Parathyroid adenoma (tissue), 2 donors: ENCODE measurements around the gene APPL1.

Source experiments
- H2AFZ ChIP-seq: fragments of 300-600 bp; sonication (generic); one replicate; pipeline ENCODE4 v1.7.0; 2017; ENCODE audit warnings: antibody characterized with exemption, mild to moderate bottlenecking
- H3K27ac ChIP-seq: fragments of 300-600 bp; sonication (generic); one replicate; pipeline ENCODE4 v1.7.0; 2017
- H3K27me3 ChIP-seq: fragments of 300-600 bp; sonication (generic); one replicate; pipeline ENCODE4 v1.7.0; 2017; ENCODE audit warnings: low read length; ENCODE audit not compliant: control insufficient read depth, insufficient read depth
- H3K36me3 ChIP-seq: fragments of 300-600 bp; sonication (generic); one replicate; pipeline ENCODE4 v1.7.0; 2017; ENCODE audit warnings: low read length; ENCODE audit not compliant: control insufficient read depth, insufficient read depth
- H3K4me1 ChIP-seq: fragments of 300-600 bp; sonication (generic); one replicate; pipeline ENCODE4 v1.7.0; 2017; ENCODE audit warnings: control low read depth
- H3K4me2 ChIP-seq: fragments of 300-600 bp; sonication (generic); one replicate; pipeline ENCODE4 v1.7.0; 2017; ENCODE audit warnings: low read length
- H3K4me3 ChIP-seq: fragments of 300-600 bp; sonication (generic); one replicate; pipeline ENCODE4 v1.7.0; 2017; ENCODE audit warnings: low read depth, low read length
- H3K79me2 ChIP-seq: fragments of 300-600 bp; sonication (generic); one replicate; pipeline ENCODE4 v1.7.0; 2017; ENCODE audit warnings: control low read depth
- H3K9ac ChIP-seq: fragments of 300-600 bp; sonication (generic); one replicate; pipeline ENCODE4 v1.7.0; 2017; ENCODE audit warnings: mild to moderate bottlenecking
- H3K9me3 ChIP-seq: fragments of 300-600 bp; sonication (generic); one replicate; pipeline ENCODE4 v1.7.0; 2017; ENCODE audit warnings: low read length; ENCODE audit not compliant: control insufficient read depth
- TF ChIP-seq, protein P1 (sequence below): fragments of 300-600 bp; sonication (generic); IDR thresholded peaks from one replicate; pipeline ENCODE4 v1.7.0; 2017; ENCODE audit warnings: antibody characterized with exemption, mild to moderate bottlenecking
- donor health status: primary hyperparathyroidism.

Gene APPL1

DNA sequence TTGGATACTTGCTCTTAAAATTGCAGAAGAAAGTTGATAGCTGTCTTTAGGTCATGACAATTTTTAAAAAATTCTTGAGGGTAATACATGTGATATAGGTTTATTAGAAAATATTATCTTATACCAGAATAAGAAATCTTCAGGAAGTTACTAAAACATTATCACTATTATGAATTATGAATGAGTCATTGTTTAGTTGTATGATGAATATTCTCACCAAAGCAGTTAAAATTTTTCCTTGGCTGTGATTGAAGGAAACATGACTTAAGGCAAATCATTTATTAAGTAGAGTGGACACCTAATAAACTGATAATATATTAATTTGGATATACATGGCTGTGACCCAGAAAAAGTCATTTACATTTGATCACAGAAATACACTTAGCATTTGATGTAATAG, 30.1 kb downstream of the APPL1 start:
- Histone ChIP-seq H3K4me3 (no peak overlapping the region), H2AFZ (no peak overlapping the region), H3K79me2 (no peaks in the 10 kb centered on the region), H3K36me3 (no peaks in the 10 kb centered on the region), H3K9me3 (no peaks in the 10 kb centered on the region), H3K9ac (no peak overlapping the region), H3K4me1 (no peaks in the 10 kb centered on the region), H3K4me2 (no peak overlapping the region), H3K27me3 (no peaks in the 10 kb centered on the region), H3K27ac (no peak overlapping the region)
- TF ChIP-seq, protein P1, sequence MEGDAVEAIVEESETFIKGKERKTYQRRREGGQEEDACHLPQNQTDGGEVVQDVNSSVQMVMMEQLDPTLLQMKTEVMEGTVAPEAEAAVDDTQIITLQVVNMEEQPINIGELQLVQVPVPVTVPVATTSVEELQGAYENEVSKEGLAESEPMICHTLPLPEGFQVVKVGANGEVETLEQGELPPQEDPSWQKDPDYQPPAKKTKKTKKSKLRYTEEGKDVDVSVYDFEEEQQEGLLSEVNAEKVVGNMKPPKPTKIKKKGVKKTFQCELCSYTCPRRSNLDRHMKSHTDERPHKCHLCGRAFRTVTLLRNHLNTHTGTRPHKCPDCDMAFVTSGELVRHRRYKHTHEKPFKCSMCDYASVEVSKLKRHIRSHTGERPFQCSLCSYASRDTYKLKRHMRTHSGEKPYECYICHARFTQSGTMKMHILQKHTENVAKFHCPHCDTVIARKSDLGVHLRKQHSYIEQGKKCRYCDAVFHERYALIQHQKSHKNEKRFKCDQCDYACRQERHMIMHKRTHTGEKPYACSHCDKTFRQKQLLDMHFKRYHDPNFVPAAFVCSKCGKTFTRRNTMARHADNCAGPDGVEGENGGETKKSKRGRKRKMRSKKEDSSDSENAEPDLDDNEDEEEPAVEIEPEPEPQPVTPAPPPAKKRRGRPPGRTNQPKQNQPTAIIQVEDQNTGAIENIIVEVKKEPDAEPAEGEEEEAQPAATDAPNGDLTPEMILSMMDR = no peak

DNA sequence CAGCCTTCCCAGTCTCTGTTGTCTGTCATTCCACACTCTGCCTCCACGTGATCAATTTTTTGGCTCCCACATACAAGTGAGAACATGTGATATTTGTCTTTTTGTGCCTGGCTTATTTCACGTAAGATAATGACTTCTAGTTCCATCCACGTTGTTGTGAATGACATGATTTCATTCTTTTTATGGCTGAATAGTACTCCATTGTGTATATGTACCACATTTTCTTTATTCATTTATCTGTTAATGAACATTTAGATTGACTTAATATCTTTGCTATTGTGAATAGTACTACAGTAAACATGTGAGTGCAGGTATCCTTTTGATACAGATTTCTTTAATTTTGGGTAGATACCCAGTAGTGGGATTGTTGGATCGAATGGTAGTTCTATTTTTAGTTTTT, 33.6 kb downstream of the APPL1 start:
- Histone ChIP-seq H3K79me2 (no peaks in the 10 kb centered on the region), H3K4me2 (no peak overlapping the region), H3K27me3 (no peaks in the 10 kb centered on the region), H2AFZ (no peak overlapping the region), H3K9me3 (no peaks in the 10 kb centered on the region), H3K36me3 (no peaks in the 10 kb centered on the region), H3K4me1 (no peaks in the 10 kb centered on the region), H3K9ac (no peak overlapping the region), H3K4me3 (no peak overlapping the region), H3K27ac (no peak overlapping the region)
- TF ChIP-seq, protein P1 = no peak

DNA sequence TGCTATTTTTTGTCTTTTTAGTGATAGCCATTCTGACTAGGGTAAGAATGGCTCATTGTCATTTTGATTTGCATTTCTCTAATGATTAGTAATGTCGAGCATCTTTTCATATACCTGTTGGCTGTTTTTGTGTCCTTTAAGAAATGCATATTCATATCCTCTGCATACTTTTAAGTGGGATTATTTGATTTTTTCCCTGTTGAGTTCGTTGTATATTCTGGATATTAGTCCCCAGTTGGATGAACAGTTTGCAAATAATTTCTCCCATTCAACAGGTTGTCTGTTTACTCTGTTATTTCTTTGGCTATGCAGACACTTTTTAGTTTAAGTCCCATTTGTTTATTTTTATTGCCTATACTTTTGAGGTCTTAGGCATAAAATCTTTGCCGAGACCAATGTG, 34.4 kb downstream of the APPL1 start:
- no peak overlapping the region for H2AFZ ChIP-seq
- H3K36me3 ChIP-seq = peaks cover 2% of the 10 kb centered on the region
- no peaks in the 10 kb centered on the region for H3K9me3 ChIP-seq
- H3K4me2 ChIP-seq = no peak overlapping the region
- no peaks in the 10 kb centered on the region for H3K4me1 ChIP-seq
- no peak overlapping the region for H3K27ac ChIP-seq
- H3K9ac ChIP-seq = no peak overlapping the region
- H3K27me3 ChIP-seq = no peaks in the 10 kb centered on the region
- no peak overlapping the region for H3K4me3 ChIP-seq
- TF ChIP-seq, protein P1 = no peak
- no peaks in the 10 kb centered on the region for H3K79me2 ChIP-seq

DNA sequence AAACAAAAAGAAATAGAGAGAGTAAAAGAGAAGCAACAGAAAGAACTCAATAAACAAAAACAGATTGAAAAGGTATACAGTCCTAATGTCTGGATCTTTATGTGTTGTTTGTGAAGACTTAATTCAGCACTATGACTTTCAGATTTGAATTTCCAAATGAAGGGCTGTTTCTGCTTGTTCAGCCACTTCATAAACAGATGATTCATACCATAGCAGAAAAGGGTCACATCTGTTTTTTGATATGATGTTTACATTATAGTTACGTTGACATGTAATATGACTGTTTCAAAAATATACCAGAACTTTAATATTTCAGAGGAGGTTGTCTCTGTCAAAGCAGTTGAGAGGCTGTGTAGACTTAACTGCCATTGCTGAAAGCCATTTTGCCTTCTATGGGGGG, 40.9 kb downstream of the APPL1 start:
- no peak overlapping the region for H3K4me3 ChIP-seq
- H3K4me2 ChIP-seq = no peak overlapping the region
- H3K4me1 ChIP-seq = no peaks in the 10 kb centered on the region
- H3K36me3 ChIP-seq = peaks cover 2% of the 10 kb centered on the region
- no peaks in the 10 kb centered on the region for H3K79me2 ChIP-seq
- H3K9me3 ChIP-seq = no peaks in the 10 kb centered on the region
- H3K27me3 ChIP-seq = no peaks in the 10 kb centered on the region
- no peak overlapping the region for H2AFZ ChIP-seq
- H3K9ac ChIP-seq = no peak overlapping the region
- TF ChIP-seq, protein P1 = no peak
- no peak overlapping the region for H3K27ac ChIP-seq

DNA sequence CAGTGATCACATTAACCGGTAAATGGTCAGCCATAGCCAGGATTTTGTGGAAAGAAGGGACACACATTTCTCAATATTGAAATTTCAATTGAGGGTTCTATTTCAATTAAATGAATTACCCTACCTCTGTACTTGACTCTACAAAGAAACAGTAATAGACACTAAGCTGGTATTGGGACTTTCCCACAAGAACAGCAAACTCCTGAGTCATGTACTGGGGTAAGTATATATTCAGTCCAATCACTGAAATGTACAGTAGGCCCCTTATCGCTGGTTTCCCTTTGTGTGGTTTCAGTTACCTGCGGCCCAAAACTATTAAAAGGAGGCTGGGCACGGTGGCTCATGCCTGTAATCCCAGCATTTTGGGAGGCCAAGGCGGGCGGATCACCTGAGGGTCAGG, 47.3 kb downstream of the APPL1 start:
- Histone ChIP-seq H3K27me3 (no peaks in the 10 kb centered on the region), H3K4me1 (no peaks in the 10 kb centered on the region), H3K79me2 (no peaks in the 10 kb centered on the region), H2AFZ (no peak overlapping the region), H3K4me3 (no peak overlapping the region), H3K9ac (no peak overlapping the region), H3K4me2 (no peak overlapping the region), H3K36me3 (no peaks in the 10 kb centered on the region), H3K27ac (no peak overlapping the region), H3K9me3 (no peaks in the 10 kb centered on the region)
- TF ChIP-seq, protein P1 = no peak
